G401.6 (cell line): Measurements from ENCODE around the gene AKIRIN1.
"Not testable (repeated sequence)": the region's sequence is repeated elsewhere in the genome, so short reads cannot be mapped to it uniquely, and the experiment has no call there.

Experiments used
- FAIRE-seq: peaks from 2 replicates; lab custom pipeline; 2012; peaks lifted over from hg19 to GRCh38; lab: Jason Lieb, UNC

Gene AKIRIN1

GRCh38 chr1:38997034-38997900 lies 6.2 kb downstream of the AKIRIN1 start:
- no peak for FAIRE-seq

DNA sequence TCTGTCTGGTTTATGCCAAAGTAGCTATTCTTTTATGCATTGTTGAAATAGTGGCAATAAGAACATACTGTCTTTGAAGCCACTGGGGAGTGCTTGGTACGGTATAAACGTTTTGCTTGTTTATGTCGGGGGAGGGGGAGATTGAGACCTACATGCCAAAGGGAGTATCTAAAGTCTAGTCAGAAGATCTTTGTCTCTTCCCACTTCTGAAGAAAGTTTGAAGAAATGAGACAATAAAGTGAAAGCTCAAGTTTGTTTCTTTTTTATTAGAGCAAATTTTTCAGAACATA lies 6.8 kb downstream of the AKIRIN1 start:
- no peak for FAIRE-seq

- no peak for FAIRE-seq
These were observed 10.7 kb downstream of the AKIRIN1 start for GRCh38 chr1:39001516-39002421.

GRCh38 chr1:39003281-39003680 lies 12.2 kb downstream of the AKIRIN1 start:
- FAIRE-seq: no peak

- peak; percentile 54 for FAIRE-seq
These were observed 12.7 kb downstream of the AKIRIN1 start for GRCh38 chr1:39003794-39004193.

DNA sequence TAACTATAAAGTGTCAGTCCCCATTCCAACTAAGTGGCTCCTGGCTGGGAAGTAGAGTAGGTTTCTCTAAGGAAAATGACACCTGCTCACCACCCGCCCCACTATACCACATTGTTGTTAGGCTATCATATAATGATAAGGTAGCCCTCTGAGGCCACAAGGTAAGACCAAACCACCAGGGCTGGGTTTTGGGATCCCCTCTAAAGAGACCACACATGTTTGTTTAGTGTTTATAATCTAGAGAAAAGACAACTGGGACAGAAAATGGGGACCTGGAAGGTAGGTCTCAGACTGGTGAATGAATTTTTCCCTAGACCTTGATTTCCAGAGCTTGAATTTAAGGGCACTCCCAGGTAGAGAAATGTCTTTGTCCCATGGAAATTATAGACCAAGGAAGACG lies 15.2 kb downstream of the AKIRIN1 start:
- no peak for FAIRE-seq

DNA sequence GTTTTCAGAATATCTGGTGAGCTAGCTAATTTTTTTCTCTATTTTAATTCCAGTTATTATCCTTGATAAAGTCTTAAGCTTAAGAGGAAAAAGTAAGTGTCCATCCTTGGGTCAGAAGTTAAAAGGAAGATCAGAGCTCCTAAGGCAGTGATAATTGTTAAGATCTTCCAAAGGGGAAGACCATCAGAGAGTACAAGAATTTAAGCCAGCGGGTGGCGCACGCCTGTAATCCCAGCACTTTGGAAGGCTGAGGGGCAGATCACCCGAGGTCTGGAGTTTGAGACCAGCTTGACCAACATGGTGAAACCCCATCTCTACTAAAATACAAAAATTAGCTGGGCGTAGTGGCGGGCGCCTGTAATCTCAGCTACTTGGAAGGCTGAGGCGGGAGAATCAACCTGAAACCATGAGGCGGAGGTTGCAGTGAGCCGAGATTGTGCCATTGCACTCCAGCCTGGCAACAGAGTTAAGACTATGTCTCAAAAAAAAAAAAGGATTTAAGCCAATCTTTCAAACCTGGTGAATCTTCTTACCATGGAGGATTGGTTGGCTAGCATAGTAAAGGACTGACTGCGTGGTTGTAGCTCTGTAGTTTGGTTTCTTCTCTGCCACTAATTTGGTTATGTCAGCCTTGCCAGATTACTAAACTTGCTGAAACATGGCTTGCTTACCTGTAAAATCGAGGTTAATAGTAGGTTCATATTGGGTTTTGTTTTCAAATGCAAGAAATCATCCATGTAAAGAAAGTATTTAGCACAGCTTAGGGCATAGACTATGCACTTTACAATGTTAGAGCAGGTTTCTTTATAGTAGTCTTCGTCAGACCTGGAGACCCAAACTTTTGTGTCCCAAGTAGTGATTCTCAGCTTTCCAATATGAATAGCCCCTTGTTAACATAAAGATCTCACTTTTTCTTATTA lies 15.9 kb downstream of the AKIRIN1 start:
- no peak for FAIRE-seq

GRCh38 chr1:39014956-39015355 lies 23.9 kb downstream of the AKIRIN1 start:
- FAIRE-seq: not testable (repeated sequence)

GRCh38 chr1:39016604-39017171 lies 25.6 kb downstream of the AKIRIN1 start:
- FAIRE-seq: no peak

DNA sequence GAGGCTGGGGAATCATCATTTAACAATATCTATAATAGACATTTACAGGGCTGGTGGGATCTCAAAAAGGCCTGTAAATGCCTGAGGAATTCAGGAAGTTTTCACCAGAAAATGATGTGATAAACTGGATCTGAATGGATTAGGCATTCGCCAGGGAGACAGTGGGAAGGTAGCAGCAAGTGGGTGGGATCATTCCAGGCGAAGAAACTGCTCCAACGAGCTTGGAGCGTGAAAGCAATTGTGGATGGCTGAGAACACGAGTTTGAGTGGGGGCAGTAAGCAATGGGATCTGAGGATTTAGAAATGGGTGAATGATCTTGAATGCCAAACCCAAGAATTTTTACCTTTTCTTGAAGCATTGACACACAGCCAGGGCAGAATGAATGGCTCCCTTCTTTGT lies 26.2 kb downstream of the AKIRIN1 start:
- FAIRE-seq: no peak

DNA sequence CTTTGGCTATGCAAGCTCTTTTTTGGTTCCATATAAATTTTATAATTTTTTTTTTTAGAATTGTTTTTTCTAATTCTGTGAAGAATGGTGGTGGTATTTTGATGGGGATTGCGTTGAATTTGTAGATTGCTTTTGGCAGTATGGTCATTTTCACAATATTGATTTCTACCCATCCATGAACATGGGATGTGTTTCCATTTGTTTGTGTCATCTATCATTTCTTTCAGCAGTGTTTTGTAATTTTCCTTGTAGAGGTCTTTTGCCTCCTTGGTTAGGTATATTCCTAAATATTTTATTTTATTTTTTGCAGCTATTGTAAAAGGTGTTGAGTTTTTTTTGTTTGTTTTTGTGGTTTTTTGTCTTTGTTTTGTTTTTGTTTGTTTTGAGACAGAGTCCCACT lies 29.4 kb downstream of the AKIRIN1 start:
- not testable (repeated sequence) for FAIRE-seq

GRCh38 chr1:39021426-39021825 lies 30.4 kb downstream of the AKIRIN1 start:
- FAIRE-seq: no peak

DNA sequence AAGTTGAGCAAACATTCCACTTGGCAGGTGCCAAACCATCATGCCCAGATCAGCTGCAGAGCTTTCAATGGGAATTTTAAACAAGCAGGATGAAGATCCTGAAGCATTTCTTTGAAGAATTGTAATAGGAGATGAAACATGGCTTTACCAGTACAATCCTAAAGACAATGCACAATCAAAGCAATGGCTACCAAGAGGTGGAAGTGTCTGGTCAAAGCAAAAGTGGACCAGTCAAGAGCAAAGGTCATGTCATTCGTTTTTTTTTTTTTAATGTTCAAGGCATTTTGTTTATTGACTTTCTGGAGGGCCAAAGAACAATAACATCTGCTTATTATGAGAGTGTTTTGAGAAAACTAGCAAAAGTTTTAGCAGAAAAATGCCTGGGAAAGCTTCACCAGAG lies 32.1 kb downstream of the AKIRIN1 start:
- no peak for FAIRE-seq

DNA sequence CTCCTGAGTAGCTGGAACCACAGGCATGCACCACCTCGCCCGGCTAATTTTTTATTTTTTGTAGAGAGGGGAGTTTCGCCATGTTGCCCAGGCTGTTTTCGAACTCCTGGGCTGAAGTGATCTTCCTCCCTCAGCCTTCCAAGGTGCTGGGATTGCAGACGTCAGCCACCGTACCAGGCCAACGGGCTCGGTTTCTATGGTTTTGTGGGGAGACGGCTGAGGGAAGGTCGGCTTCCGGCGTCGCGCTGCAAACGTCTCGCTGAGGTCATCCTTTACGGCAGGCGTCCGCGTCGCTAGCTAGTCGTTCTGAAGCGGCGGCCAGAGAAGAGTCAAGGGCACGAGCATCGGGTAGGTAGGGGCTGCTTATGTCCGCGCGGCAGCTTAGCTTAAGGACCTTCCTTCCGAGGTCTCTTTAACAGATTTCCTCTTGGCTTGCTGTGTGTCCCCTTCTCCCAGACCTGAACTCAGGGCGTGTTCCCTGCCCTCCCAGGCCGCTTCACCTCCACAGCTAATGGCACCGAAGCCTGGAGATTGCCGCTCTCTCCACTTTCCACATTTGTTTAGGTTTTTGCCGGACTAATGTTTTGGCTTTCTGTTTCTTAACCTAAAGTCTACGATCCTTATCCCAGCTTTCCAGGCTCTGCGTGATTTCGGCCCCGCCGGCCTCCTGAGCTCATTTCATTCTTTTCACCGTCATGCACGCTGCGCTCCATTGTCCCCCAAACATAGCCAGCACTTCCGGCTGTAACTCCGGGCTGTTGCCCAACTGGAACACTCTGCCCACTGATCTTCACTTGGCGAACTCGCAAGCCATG lies 35.2 kb downstream of the AKIRIN1 start, which contains the start of gene NDUFS5:
TSS of gene NDUFS5 (plus strand) at position 300 of the 815 bp plus-strand sequence. CDS start 2,375 bp downstream, outside the sequence.
- peak; percentile 86 for FAIRE-seq

GRCh38 chr1:39026866-39027507 lies 35.9 kb downstream of the AKIRIN1 start:
- FAIRE-seq: no peak

- no peak for FAIRE-seq
These were observed 43.1 kb downstream of the AKIRIN1 start for GRCh38 chr1:39034114-39034654.

- no peak for FAIRE-seq
These were observed 45.6 kb downstream of the AKIRIN1 start for GRCh38 chr1:39036678-39037077.

DNA sequence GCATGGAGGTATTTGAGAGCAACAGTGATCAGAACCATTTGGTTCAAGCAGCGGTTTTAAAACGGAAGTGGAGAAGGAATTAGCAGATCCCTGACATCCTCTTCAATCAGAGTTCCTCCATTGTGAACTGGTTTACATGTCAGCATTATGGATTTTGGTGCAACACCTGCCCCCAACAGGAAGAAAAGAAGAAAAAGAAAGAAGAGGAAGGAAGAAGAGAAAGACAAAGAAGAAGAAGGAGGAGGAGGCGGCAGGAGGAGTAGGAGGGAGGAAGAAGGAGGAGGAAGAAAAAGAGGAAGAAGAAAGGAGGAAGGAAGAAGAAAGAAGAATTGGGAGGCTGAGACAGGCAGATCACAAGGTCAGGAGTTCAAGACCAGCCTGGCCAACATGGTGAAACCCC lies 52.4 kb downstream of the AKIRIN1 start:
- FAIRE-seq: no peak

DNA sequence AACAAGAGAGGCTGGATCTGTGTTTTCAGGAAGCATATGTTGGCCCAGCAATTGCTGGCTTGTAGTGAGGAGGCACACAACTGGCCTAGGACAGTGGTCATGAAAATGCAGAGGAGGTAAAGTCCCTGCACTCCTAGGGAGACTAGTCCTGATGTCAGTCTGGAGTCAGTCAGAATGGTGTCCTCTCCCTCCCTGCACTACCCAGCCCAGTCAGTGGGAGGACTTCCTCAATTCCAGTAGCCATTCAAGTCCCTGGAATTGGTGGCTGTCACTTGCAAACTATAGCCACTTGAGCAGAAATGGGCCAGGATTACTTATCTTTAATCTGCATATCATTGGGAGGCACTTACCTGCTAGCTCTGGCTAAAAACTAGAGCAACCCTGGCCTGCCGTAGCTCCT lies 53.7 kb downstream of the AKIRIN1 start:
- no peak for FAIRE-seq

GRCh38 chr1:39045231-39045630 lies 54.2 kb downstream of the AKIRIN1 start:
- no peak for FAIRE-seq
